SU-DHL-6 (cell line): ENCODE data around the gene CD180.

ENCODE experiments used
- H2AFZ ChIP-seq: fragments of 200-600 bp; sonication (generic); 2 replicates; pipeline ENCODE4 v1.6.1; 2014; ENCODE audit warnings: low read depth, mild to moderate bottlenecking, moderate library complexity, mixed read lengths, antibody characterized with exemption, low read length; ENCODE audit not compliant: severe bottlenecking
- H3F3A ChIP-seq: fragments of 200-600 bp; shearing (Covaris generic); 2 replicates; pipeline ENCODE4 v1.6.0; 2016; ENCODE audit warnings: antibody characterized with exemption, mild to moderate bottlenecking; ENCODE audit not compliant: insufficient read depth
- H3K27ac ChIP-seq: fragments of 200-600 bp; sonication (generic); 2 replicates; pipeline ENCODE4 v1.5.1; 2016; ENCODE audit warnings: low read depth, mild to moderate bottlenecking, low read length, moderate library complexity, mixed read lengths
- H3K27me3 ChIP-seq: fragments of 200-600 bp; sonication (generic), shearing (Covaris generic); 2 replicates; pipeline ENCODE4 v1.6.0; 2014; ENCODE audit warnings: mild to moderate bottlenecking, low read length
- H3K36me3 ChIP-seq: fragments of 200-600 bp; sonication (generic); 2 replicates; pipeline ENCODE4 v1.6.1; 2014; ENCODE audit warnings: mild to moderate bottlenecking, low read length, mixed read lengths
- H3K4me2 ChIP-seq: fragments of 300-600, 200-600 bp; shearing (Covaris generic), sonication (generic); 2 replicates; pipeline ENCODE4 v1.6.0; 2014; ENCODE audit warnings: low read length, low read depth, mild to moderate bottlenecking; ENCODE audit not compliant: poor library complexity, severe bottlenecking
- H3K4me3 ChIP-seq: fragments of 200-600 bp; sonication (generic); 2 replicates; pipeline ENCODE4 v1.5.1; 2014; ENCODE audit warnings: antibody characterized with exemption, low read length, mild to moderate bottlenecking, mixed read lengths; ENCODE audit not compliant: insufficient read depth, poor library complexity, severe bottlenecking
- H3K79me2 ChIP-seq: fragments of 200-600 bp; sonication (generic); 2 replicates; pipeline ENCODE4 v1.6.1; 2014; ENCODE audit warnings: mild to moderate bottlenecking, low read length, moderate library complexity; ENCODE audit not compliant: insufficient read depth
- H3K9ac ChIP-seq: fragments of 200-600 bp; sonication (generic); 2 replicates; pipeline ENCODE4 v1.7.0; 2014; ENCODE audit warnings: mild to moderate bottlenecking, low read length
- H3K9me2 ChIP-seq: fragments of 200-600 bp; sonication (generic); replicated peaks from 2 replicates; pipeline ENCODE4 v1.6.1; 2014; ENCODE audit warnings: low read length; ENCODE audit not compliant: insufficient read depth
- H3K9me3 ChIP-seq: fragments of 200-600 bp; sonication (generic); 2 replicates; pipeline ENCODE4 v1.6.1; 2014; ENCODE audit warnings: low read length, mixed read lengths; ENCODE audit not compliant: insufficient read depth
- H4K20me1 ChIP-seq: fragments of 200-600 bp; sonication (generic); 2 replicates; pipeline ENCODE4 v1.6.1; 2014; ENCODE audit warnings: low read depth, mild to moderate bottlenecking, antibody characterized with exemption, low read length, moderate library complexity, mixed read lengths
- CTCF ChIP-seq: fragments of 200-600 bp; sonication (generic); IDR thresholded peaks from one replicate; pipeline ENCODE4 v1.5.1; 2017; ENCODE audit warnings: antibody characterized with exemption, mild to moderate bottlenecking, low read length, moderate library complexity; ENCODE audit not compliant: insufficient read depth, poor library complexity, severe bottlenecking
- EZH2phosphoT487 ChIP-seq: fragments of 200-600 bp; sonication (generic), shearing (Covaris generic); conservative IDR thresholded peaks from 2 replicates; pipeline ENCODE4 v1.6.1; 2018; ENCODE audit warnings: mild to moderate bottlenecking, antibody characterized with exemption, low read length, moderate library complexity, mixed read lengths

The CD180 gene

GRCh38 chr5:67195406-67196275 lies 958 bp downstream of the CD180 start:
- peaks cover 31% of the 10 kb centered on the region; the same call in 1 of the 2 replicates for H3K79me2 ChIP-seq

GRCh38 chr5:67194166-67194565 lies 2.4 kb downstream of the CD180 start:
- Histone ChIP-seq H3K4me2 (peak overlapping the region; percentile 87), H3K4me3 (peak overlapping the region; percentile 55), H3K27ac (peak overlapping the region; percentile 70), H3K9me2 (no peaks in the 10 kb centered on the region), H2AFZ (no peak overlapping the region), H3K36me3 (no peaks in the 10 kb centered on the region), H4K20me1 (no peaks in the 10 kb centered on the region), H3K9me3 (no peaks in the 10 kb centered on the region), H3K27me3 (no peaks in the 10 kb centered on the region), H3F3A (0 out of 2 replicates have a peak, but pooled peaks cover 1% of the 10 kb centered on the region), H3K9ac (peak overlapping the region; percentile 58), H3K79me2 (peaks cover 34% of the 10 kb centered on the region)
- no peak for TF ChIP-seq CTCF
- no peak for TF ChIP-seq EZH2phosphoT487

More at GRCh38 chr5:67195406-67196275, 958 bp downstream of the CD180 start:
- Histone ChIP-seq H3F3A (peaks cover 5% of the 10 kb centered on the region; the same call in 1 of the 2 replicates), H3K27me3 (no peaks in the 10 kb centered on the region), H3K9me3 (no peaks in the 10 kb centered on the region), H3K4me2 (peak overlapping the region; percentile 87), H2AFZ (no peak overlapping the region), H3K27ac (peak overlapping the region; percentile 70), H3K9ac (peak overlapping the region; percentile 58), H3K4me3 (peak overlapping the region; percentile 55), H3K9me2 (no peaks in the 10 kb centered on the region), H3K36me3 (no peaks in the 10 kb centered on the region), H4K20me1 (no peaks in the 10 kb centered on the region)
- TF ChIP-seq CTCF = no peak
- no peak for TF ChIP-seq EZH2phosphoT487

- Histone ChIP-seq H3K9ac (peak overlapping the region; percentile 58), H4K20me1 (no peaks in the 10 kb centered on the region), H3K9me3 (no peaks in the 10 kb centered on the region), H3K27me3 (no peaks in the 10 kb centered on the region), H3K79me2 (peaks cover 34% of the 10 kb centered on the region), H2AFZ (peak overlapping the region; percentile 55), H3K27ac (peak overlapping the region; percentile 70), H3K4me3 (peak overlapping the region; percentile 55), H3K4me2 (peak overlapping the region; percentile 87), H3K9me2 (no peaks in the 10 kb centered on the region), H3K36me3 (no peaks in the 10 kb centered on the region), H3F3A (no peaks in the 10 kb centered on the region)
- TF ChIP-seq CTCF = no peak
- TF ChIP-seq EZH2phosphoT487 = no peak
These were observed 3.2 kb downstream of the CD180 start for GRCh38 chr5:67193439-67193807.
